ENCODE results near the gene SLC24A1.

The SLC24A1 gene

DNA sequence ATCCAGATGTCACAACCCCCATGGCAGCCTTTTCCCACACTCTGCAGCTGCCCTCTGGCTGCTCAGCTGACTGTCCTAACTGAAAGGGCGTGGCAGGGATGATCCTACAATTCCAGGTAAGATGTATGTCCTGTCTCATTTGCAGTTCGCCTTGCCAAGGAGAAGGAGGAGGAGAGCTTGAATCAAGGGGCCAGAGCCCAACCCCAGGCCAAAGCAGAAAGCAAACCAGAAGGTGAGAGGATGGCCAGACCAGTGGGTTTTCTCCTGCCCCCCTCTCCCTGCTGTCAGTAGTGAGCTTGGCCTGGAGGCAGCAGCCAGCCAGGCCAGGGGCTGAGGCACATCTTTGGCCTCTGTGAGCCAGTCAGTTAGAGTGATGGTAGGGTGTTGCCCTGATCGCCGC lies 22.5 kb downstream of the SLC24A1 start:
- Histone ChIP-seq H4K20me1 (ENCODE audit: insufficient read depth) (no peaks in the 10 kb centered on the region), H3K9ac (no peak overlapping the region), H3K4me1 (ENCODE audit: low read depth, poor library complexity, severe bottlenecking) (peaks cover 1% of the 10 kb centered on the region), H3K4me2 (no peak overlapping the region), H3K27me3 (ENCODE audit: insufficient read depth, low read depth) (no peaks in the 10 kb centered on the region), H2AFZ (ENCODE audit: low read depth) (no peak overlapping the region), H3K79me2 (ENCODE audit: insufficient read depth, low read depth) (no peaks in the 10 kb centered on the region), H3K27ac (no peak overlapping the region), H3K4me3 (IDR thresholded peaks at IDR 0.05; ENCODE audit: insufficient read depth, low read depth, low read length) (no peak overlapping the region), H3K36me3 (ENCODE audit: insufficient read depth) (no peaks in the 10 kb centered on the region)
- TF ChIP-seq, protein P1, sequence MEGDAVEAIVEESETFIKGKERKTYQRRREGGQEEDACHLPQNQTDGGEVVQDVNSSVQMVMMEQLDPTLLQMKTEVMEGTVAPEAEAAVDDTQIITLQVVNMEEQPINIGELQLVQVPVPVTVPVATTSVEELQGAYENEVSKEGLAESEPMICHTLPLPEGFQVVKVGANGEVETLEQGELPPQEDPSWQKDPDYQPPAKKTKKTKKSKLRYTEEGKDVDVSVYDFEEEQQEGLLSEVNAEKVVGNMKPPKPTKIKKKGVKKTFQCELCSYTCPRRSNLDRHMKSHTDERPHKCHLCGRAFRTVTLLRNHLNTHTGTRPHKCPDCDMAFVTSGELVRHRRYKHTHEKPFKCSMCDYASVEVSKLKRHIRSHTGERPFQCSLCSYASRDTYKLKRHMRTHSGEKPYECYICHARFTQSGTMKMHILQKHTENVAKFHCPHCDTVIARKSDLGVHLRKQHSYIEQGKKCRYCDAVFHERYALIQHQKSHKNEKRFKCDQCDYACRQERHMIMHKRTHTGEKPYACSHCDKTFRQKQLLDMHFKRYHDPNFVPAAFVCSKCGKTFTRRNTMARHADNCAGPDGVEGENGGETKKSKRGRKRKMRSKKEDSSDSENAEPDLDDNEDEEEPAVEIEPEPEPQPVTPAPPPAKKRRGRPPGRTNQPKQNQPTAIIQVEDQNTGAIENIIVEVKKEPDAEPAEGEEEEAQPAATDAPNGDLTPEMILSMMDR (conservative IDR thresholded peaks at IDR 0.05; ENCODE audit: low read depth, low read length) = no peak

DNA sequence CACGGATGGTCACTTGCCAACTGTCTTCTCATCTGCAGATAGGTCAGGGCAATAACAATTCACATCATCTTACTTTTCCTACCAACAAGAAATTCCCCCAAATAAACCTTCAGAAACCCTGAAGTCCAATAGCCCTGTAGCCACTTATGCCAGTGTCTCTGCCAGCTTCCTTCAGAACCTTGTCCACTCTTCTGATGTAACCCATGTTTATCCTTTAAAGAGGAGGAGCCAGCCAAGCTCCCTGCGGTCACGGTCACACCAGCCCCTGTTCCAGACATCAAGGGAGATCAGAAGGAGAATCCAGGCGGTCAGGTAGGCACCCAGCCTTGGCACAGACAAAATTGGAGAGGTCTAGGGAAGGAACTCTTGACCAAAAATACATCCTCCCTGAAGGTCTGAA lies 23.7 kb downstream of the SLC24A1 start:
- Histone ChIP-seq H3K79me2 (ENCODE audit: insufficient read depth, low read depth) (no peaks in the 10 kb centered on the region), H3K36me3 (ENCODE audit: insufficient read depth) (no peaks in the 10 kb centered on the region), H3K27me3 (ENCODE audit: insufficient read depth, low read depth) (no peaks in the 10 kb centered on the region), H3K9ac (no peak overlapping the region), H3K4me3 (IDR thresholded peaks at IDR 0.05; ENCODE audit: insufficient read depth, low read depth, low read length) (no peak overlapping the region), H3K4me2 (no peak overlapping the region), H2AFZ (ENCODE audit: low read depth) (no peak overlapping the region), H4K20me1 (ENCODE audit: insufficient read depth) (no peaks in the 10 kb centered on the region), H3K27ac (no peak overlapping the region), H3K4me1 (ENCODE audit: low read depth, poor library complexity, severe bottlenecking) (peaks cover 12% of the 10 kb centered on the region)
- TF ChIP-seq, protein P1 (conservative IDR thresholded peaks at IDR 0.05; ENCODE audit: low read depth, low read length) = no peak

DNA sequence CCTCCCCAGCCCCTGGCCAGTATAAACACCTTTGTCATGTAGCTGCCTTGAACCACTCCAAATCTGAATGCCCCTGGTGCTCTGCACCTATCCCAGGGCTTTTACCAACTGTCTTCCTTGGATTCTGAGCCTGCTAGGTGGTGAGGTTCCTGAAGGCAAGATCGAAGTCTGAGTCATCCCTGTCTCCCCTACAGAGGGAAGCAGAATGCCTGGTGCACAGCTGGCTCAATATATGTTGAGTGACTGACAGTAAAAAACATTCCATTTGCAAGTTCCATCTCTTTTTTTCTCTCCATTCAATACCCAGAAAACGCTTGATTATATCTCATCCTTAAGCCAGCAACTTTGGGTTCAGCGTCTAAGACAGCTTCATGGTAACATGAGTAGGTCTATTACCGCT lies 24.7 kb downstream of the SLC24A1 start:
- Histone ChIP-seq H3K4me2 (no peak overlapping the region), H3K9ac (no peak overlapping the region), H2AFZ (ENCODE audit: low read depth) (no peak overlapping the region), H3K27me3 (ENCODE audit: insufficient read depth, low read depth) (no peaks in the 10 kb centered on the region), H3K4me3 (IDR thresholded peaks at IDR 0.05; ENCODE audit: insufficient read depth, low read depth, low read length) (no peak overlapping the region), H3K27ac (no peak overlapping the region), H4K20me1 (ENCODE audit: insufficient read depth) (no peaks in the 10 kb centered on the region), H3K79me2 (ENCODE audit: insufficient read depth, low read depth) (no peaks in the 10 kb centered on the region), H3K4me1 (ENCODE audit: low read depth, poor library complexity, severe bottlenecking) (peaks cover 18% of the 10 kb centered on the region), H3K36me3 (ENCODE audit: insufficient read depth) (no peaks in the 10 kb centered on the region)
- TF ChIP-seq, protein P1 (conservative IDR thresholded peaks at IDR 0.05; ENCODE audit: low read depth, low read length) = no peak

- no peak overlapping the region for H2AFZ ChIP-seq (ENCODE audit: low read depth)
- TF ChIP-seq, protein P1 (conservative IDR thresholded peaks at IDR 0.05; ENCODE audit: low read depth, low read length) = no peak
Measured at GRCh38 chr15:65650312-65651041, 28.7 kb downstream of the SLC24A1 start.

More at GRCh38 chr15:65650312-65651041, 28.7 kb downstream of the SLC24A1 start:
- no peak overlapping the region; the same call in 1 of the 2 replicates for H3K27ac ChIP-seq
- H3K4me1 ChIP-seq (ENCODE audit: low read depth, poor library complexity, severe bottlenecking) = peaks cover 18% of the 10 kb centered on the region
- H4K20me1 ChIP-seq (ENCODE audit: insufficient read depth) = no peaks in the 10 kb centered on the region
- peak overlapping the region; percentile 74 for H3K4me2 ChIP-seq
- no peak overlapping the region for H3K4me3 ChIP-seq (IDR thresholded peaks at IDR 0.05; ENCODE audit: insufficient read depth, low read depth, low read length)
- H3K36me3 ChIP-seq (ENCODE audit: insufficient read depth) = no peaks in the 10 kb centered on the region
- H3K79me2 ChIP-seq (ENCODE audit: insufficient read depth, low read depth) = no peaks in the 10 kb centered on the region
- H3K9ac ChIP-seq = no peak overlapping the region
- no peaks in the 10 kb centered on the region for H3K27me3 ChIP-seq (ENCODE audit: insufficient read depth, low read depth)

Measured in KMS-11 (cell line).